Esophagus squamous epithelium (tissue), 5 donors: Measurements from ENCODE around the gene PECR. TPM values are rescaled to one million over a fixed set of nuclear protein-coding genes. Genes with fewer than 3 reads are reported as not detected.

Experiments used
- DNase-seq: peaks from one replicate; lab custom pipeline; 2025; lab: John Stamatoyannopoulos, UW
- H3K27ac ChIP-seq, 4 donors: fragments of 200-600 bp; sonication (generic); one replicate each; pipeline ENCODE4 v1.5.1; 2016 to 2019; ENCODE audit warnings: mild to moderate bottlenecking in 1 of 4
- H3K27me3 ChIP-seq, 4 donors: fragments of 200-600 bp; sonication (generic); 1 replicate in 3 of 4; 2 replicates in 1 of 4; pipeline versions ENCODE4 v1.5.1 to v1.6.0; 2017 to 2021; ENCODE audit warnings: antibody characterized with exemption in 1 of 4
- H3K36me3 ChIP-seq, 3 donors: fragments of 200-600 bp; sonication (generic); one replicate each; pipeline ENCODE4 v1.5.1; 2016 to 2019
- H3K4me1 ChIP-seq, 3 donors: fragments of 200-600 bp; sonication (generic); one replicate each; pipeline ENCODE4 v1.5.1; 2017 to 2019
- H3K4me3 ChIP-seq, 4 donors: fragments of 200-600 bp; sonication (generic); 1 replicate in 3 of 4; 2 replicates in 1 of 4; pipeline ENCODE4 v1.5.1; 2016 to 2019; ENCODE audit warnings: mild to moderate bottlenecking in 2 of 4, moderate library complexity in 1 of 4
- H3K9me3 ChIP-seq, 3 donors: fragments of 200-600 bp; sonication (generic); one replicate each; pipeline ENCODE4 v1.5.1; 2016 to 2019
- POLR2A ChIP-seq, 4 donors: fragments of 450-650 bp; IDR thresholded peaks; one replicate each; pipeline ENCODE4 v1.6.1; 2017; ENCODE audit warnings: antibody characterized with exemption in 4 of 4, mild to moderate bottlenecking in 4 of 4, moderate library complexity in 3 of 4
- WGBS, 2 donors: methylation state at CpG; one replicate each; pipeline ENCODE4 v1.1.5; 2018; 5-methylcytosine and 5-hydroxymethylcytosine counted together
- intact Hi-C: fragments of 100-400 bp; cut with DNase I; formaldehyde crosslinking; loops from one replicate; pipeline ENCODE4 v1.15.0; 2022
- total RNA-seq, 4 donors: library from RNA; depleted of rRNA; stranded (reverse); fragments of >200 nt; gene quantifications; one replicate each; pipeline ENCODE4 v1.1.0, GENCODE V29; 2016
- TF ChIP-seq, protein P1 (sequence below), 6 experiments: fragments of 450-650 bp in 4 of 6; fragments of 200-600 bp in 2 of 6; sonication (generic) in 2 of 6; IDR thresholded peaks; one replicate each; pipeline ENCODE4 v1.5.1; 2016 to 2019; ENCODE audit warnings: antibody characterized with exemption in 6 of 6, mild to moderate bottlenecking in 4 of 6, moderate library complexity in 4 of 6
- donor health status: DM: yes; HTN: yes; CAD: no.

PECR gene
- total RNA-seq, 4 donors from 2014 or later = 1.5 to 6.8 (median 5.1) TPM

DNA sequence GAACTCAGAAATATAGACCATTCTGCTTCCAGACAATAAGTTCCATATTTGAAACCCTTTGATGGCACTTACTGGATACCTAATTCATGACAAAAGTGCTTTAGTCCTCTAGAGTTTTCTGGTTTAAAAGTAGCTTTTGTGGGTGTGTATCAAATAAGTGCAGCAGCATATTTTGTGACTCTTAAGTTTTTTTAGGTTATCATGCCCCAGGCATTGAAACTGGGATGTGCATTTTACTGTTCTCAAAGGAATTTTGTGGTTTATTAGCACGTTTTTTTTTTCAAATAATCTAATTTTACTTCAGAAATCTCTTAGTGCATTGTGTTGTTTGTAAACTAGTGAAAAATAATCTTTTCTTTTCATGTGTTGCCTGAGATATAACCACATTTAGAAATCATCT is 29.0 kb upstream of the PECR start:
- intact Hi-C loops = no loop called here
- H3K27me3 ChIP-seq = no peaks in the 10 kb centered on the region
- DNase-seq = no peak
- peaks cover 15 to 63% (median 29%) of the 10 kb centered on the region in 3 donors for H3K4me1 ChIP-seq
- H3K27ac ChIP-seq = peak overlapping the region; percentile 30 to 95 (median 94)
- TF ChIP-seq, protein P1, sequence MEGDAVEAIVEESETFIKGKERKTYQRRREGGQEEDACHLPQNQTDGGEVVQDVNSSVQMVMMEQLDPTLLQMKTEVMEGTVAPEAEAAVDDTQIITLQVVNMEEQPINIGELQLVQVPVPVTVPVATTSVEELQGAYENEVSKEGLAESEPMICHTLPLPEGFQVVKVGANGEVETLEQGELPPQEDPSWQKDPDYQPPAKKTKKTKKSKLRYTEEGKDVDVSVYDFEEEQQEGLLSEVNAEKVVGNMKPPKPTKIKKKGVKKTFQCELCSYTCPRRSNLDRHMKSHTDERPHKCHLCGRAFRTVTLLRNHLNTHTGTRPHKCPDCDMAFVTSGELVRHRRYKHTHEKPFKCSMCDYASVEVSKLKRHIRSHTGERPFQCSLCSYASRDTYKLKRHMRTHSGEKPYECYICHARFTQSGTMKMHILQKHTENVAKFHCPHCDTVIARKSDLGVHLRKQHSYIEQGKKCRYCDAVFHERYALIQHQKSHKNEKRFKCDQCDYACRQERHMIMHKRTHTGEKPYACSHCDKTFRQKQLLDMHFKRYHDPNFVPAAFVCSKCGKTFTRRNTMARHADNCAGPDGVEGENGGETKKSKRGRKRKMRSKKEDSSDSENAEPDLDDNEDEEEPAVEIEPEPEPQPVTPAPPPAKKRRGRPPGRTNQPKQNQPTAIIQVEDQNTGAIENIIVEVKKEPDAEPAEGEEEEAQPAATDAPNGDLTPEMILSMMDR (IDR thresholded peaks at IDR 0.05) = no peak
- TF ChIP-seq POLR2A (IDR thresholded peaks at IDR 0.05) = no peak
- H3K4me3 ChIP-seq = peak overlapping the region in 3 of 4 donors; percentile 72 to 98 (median 79)
- H3K36me3 ChIP-seq = peaks cover 0 to 42% (median 0%) of the 10 kb centered on the region in 3 donors
- 3 to 7% methylated on average over 1 of the region's 1 CpG for WGBS, 2 donors
- no peaks in the 10 kb centered on the region for H3K9me3 ChIP-seq

DNA sequence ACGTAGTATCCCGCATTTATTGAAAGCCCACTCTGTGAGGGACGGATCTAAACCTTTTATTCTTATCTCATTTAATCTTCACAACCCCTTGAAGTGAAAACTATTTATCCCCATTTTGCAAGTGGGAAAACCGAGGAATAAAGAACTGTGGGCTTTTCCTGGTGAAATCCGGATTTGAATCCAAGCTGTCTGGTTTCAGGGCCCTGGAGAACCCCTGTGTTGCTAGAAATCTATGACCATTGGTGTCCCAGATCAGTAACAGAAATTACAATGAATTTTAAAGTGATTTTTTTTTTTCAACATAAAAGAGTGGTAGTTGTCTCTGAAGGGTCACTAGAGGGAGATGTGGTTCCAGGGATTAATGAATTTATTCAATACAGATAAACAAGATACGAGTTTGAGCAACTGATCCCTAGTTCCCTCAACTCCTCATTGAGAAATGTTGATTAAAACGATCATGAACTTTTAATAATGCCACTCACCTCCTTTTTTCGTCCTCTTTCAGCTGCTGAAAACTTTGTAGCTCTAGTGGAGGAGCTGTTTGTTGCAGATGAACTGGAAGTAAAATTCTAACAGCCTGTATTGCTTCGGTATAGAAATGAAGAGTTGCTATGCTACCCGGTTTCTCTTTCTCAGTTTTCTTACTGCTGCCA is 28.5 kb upstream of the PECR start:
- Histone ChIP-seq H3K4me3 (peak overlapping the region; percentile 72 to 98 (median 86)), H3K27me3 (no peaks in the 10 kb centered on the region), H3K9me3 (no peaks in the 10 kb centered on the region), H3K36me3 (peaks cover 0 to 41% (median 0%) of the 10 kb centered on the region in 3 donors), H3K4me1 (peaks cover 15 to 57% (median 29%) of the 10 kb centered on the region in 3 donors), H3K27ac (peak overlapping the region; percentile 88 to 95 (median 94))
- no peak for TF ChIP-seq POLR2A (IDR thresholded peaks at IDR 0.05)
- TF ChIP-seq, protein P1 (IDR thresholded peaks at IDR 0.05) = peak; percentile 20 to 53 (median 36)
- no peak for DNase-seq
- intact Hi-C loops = no loop called here
- 3% methylated on average over 10 of the region's 10 CpGs for WGBS, 2 donors

DNA sequence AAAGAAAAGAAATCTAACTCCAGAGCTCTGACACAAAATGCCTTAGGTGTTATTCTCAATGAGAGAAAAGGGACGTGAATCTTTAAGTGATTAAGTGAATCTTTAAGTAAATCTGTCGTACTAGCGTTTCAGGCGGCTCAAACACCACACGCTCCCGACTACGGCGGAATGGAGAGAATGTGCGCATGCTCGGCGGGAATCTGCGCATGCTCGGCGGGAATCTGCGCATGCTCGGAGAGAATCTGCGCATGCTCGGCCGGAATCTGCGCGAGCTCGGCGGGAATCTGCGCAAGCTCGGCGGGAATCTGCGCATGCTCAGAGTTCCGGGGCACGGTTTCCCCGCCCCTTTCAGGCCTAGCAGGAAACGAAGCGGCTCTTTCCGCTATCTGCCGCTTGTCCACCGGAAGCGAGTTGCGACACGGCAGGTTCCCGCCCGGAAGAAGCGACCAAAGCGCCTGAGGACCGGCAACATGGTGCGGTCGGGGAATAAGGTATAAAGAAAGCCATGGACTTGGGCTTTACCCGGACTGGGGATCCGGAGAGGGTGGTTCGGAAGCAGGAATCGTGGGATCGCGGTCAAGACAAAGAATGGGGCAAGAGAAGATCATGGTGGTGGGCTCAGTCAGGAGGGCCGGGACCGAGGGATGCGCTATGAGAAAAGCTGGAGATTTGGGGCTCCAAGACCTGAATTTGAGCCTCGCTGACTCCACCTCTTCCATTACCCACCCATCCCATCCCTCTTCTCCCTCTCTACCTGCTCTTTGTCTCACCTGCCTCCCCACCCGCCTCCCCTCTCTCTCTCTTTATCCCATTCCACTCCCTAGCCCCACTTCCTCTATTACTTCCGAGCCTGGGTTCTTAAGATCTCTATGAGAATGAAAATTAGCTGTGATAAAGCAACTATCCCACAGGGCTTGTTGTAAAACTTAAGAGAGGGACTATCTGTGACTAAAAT is 27.6 kb upstream of the PECR start, which contains the start of gene XRCC5:
Gene XRCC5 (plus strand): TSS at position 382 of the 955 bp plus-strand sequence. CDS start 89 bp downstream, at position 471.
- peak; percentile 64 for DNase-seq
- Histone ChIP-seq H3K36me3 (peaks cover 0 to 38% (median 0%) of the 10 kb centered on the region in 3 donors), H3K9me3 (no peaks in the 10 kb centered on the region), H3K27me3 (no peaks in the 10 kb centered on the region), H3K27ac (peak within 1 kb of the TSS; percentile 88 to 95 (median 94)), H3K4me3 (peak within 1 kb of the TSS; percentile 72 to 98 (median 86)), H3K4me1 (peaks cover 15 to 54% (median 26%) of the 10 kb centered on the region in 3 donors)
- intact Hi-C loops = no loop called here
- peak in 3 of 4 donors; percentile 31 to 67 (median 67) for TF ChIP-seq POLR2A (IDR thresholded peaks at IDR 0.05)
- TF ChIP-seq, protein P1 (IDR thresholded peaks at IDR 0.05) = peak in 1 of 6 experiments; percentile 54
- WGBS, 2 donors = 0% methylated on average over 34 to 35 of the region's 57 CpGs

DNA sequence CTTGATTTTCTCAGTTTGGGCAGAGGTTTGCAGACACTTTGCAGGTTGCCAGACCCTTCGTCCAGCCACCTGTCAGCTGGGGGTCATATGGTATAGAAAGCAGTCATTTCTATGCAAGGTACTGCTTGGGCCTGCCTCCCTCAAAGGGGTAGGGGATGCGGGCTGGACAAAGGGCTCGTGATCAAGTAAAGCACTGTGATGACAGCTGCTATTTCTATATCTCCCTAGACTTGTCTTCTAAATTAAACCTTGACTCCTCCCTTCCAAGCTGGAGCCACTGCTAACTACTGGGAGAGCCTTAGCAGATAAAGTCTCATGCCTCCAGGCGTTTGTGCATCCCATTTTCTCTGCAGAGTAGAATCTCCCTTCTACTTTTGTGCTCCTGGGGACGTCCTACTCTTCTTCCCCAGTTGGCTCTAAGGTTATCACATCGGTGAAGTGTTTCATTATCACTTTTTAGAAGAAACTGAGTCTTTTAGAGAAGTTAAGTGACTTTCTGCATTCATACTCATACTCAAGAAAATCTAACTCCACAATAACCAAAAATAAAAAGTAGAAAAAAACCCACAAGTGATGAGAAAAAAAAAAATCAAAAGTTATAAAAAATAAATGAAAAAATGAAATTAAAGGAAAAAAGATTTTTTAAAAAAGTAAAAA is 26.8 kb upstream of the PECR start:
- H3K27ac ChIP-seq = peak overlapping the region in 3 of 4 donors; percentile 92 to 95 (median 95)
- no peaks in the 10 kb centered on the region for H3K27me3 ChIP-seq
- peaks cover 0 to 30% (median 0%) of the 10 kb centered on the region in 3 donors for H3K36me3 ChIP-seq
- 14 to 37% methylated on average over 6 of the region's 6 CpGs for WGBS, 2 donors
- peaks cover 15 to 49% (median 22%) of the 10 kb centered on the region in 3 donors for H3K4me1 ChIP-seq
- no peak for DNase-seq
- H3K4me3 ChIP-seq = peak overlapping the region; percentile 72 to 98 (median 86)
- TF ChIP-seq POLR2A (IDR thresholded peaks at IDR 0.05) = no peak
- TF ChIP-seq, protein P1 (IDR thresholded peaks at IDR 0.05) = no peak
- intact Hi-C loops = no loop called here
- no peaks in the 10 kb centered on the region for H3K9me3 ChIP-seq
